KMS-11 (cell line): ENCODE results near the gene CPNE2.
"Not testable (repeated sequence)": the region's sequence is repeated elsewhere in the genome, so short reads cannot be mapped to it uniquely, and the experiment has no call there.

Experiments
- H2AFZ ChIP-seq: fragments of 200-600 bp; sonication (generic); 2 replicates; pipeline ENCODE4 v1.6.1; 2016; ENCODE audit warnings: antibody characterized with exemption, mixed run types, low read depth
- H3K27ac ChIP-seq: fragments of 200-600 bp; sonication (generic); 2 replicates; pipeline ENCODE4 v1.6.1; 2016; ENCODE audit warnings: mild to moderate bottlenecking, mixed run types
- H3K27me3 ChIP-seq: fragments of 200-600 bp; sonication (generic); 2 replicates; pipeline ENCODE4 v1.6.1; 2017; ENCODE audit warnings: mild to moderate bottlenecking, low read depth, mixed run types, moderate library complexity; ENCODE audit not compliant: insufficient read depth
- H3K36me3 ChIP-seq: fragments of 200-600 bp; sonication (generic); 2 replicates; pipeline ENCODE4 v1.6.1; 2017; ENCODE audit warnings: mild to moderate bottlenecking, mixed run types; ENCODE audit not compliant: insufficient read depth
- H3K4me1 ChIP-seq: fragments of 200-600 bp; sonication (generic); 2 replicates; pipeline ENCODE4 v1.6.1; 2016; ENCODE audit warnings: mild to moderate bottlenecking, low read depth, mixed run types; ENCODE audit not compliant: poor library complexity, severe bottlenecking
- H3K4me2 ChIP-seq: fragments of 200-600 bp; sonication (generic); 2 replicates; pipeline ENCODE4 v1.7.0; 2016; ENCODE audit warnings: mild to moderate bottlenecking, mixed run types
- H3K4me3 ChIP-seq: fragments of 200-600 bp; sonication (generic); IDR thresholded peaks from 2 replicates; pipeline ENCODE4 v1.6.1; 2017; ENCODE audit warnings: low read depth, low read length, mixed read lengths; ENCODE audit not compliant: insufficient read depth
- H3K79me2 ChIP-seq: fragments of 200-600 bp; sonication (generic); 2 replicates; pipeline ENCODE4 v1.6.1; 2016; ENCODE audit warnings: low read depth, mixed run types; ENCODE audit not compliant: insufficient read depth
- H3K9ac ChIP-seq: fragments of 200-600 bp; sonication (generic); 2 replicates; pipeline ENCODE4 v1.6.1; 2016; ENCODE audit warnings: mild to moderate bottlenecking, mixed run types
- H4K20me1 ChIP-seq: fragments of 200-600 bp; sonication (generic); 2 replicates; pipeline ENCODE4 v1.6.1; 2016; ENCODE audit warnings: mild to moderate bottlenecking, mixed run types; ENCODE audit not compliant: insufficient read depth
- TF ChIP-seq, protein P1 (sequence below): fragments of 200-600 bp; sonication (generic); conservative IDR thresholded peaks from 2 replicates; pipeline ENCODE4 v1.6.1; 2017; ENCODE audit warnings: low read depth, mild to moderate bottlenecking, antibody characterized with exemption, low read length, moderate library complexity, mixed read lengths

Gene CPNE2

DNA sequence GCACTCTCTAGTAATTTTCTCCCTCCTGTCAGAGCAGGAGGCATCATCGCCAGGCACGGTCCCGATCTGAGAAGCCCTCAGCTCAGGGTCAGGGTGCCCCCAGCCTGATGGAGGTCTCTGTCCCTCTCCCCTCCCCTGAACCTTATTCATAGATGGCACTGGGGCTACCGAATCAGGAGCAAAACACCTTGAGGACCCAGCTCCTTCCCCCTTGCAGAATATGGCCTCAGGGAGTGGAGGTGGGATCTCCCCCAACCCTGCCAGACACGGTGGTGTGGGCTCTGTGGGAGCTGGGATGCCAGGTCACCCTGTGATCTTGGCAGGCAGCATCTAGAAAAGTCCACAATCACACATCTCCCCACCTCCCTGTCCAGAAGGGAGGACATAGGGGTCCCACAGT is 2.5 kb downstream of the CPNE2 start:
- no peaks in the 10 kb centered on the region for H3K36me3 ChIP-seq
- peaks cover 4% of the 10 kb centered on the region for H3K4me1 ChIP-seq
- no peak overlapping the region for H3K4me2 ChIP-seq
- no peaks in the 10 kb centered on the region for H4K20me1 ChIP-seq
- TF ChIP-seq, protein P1, sequence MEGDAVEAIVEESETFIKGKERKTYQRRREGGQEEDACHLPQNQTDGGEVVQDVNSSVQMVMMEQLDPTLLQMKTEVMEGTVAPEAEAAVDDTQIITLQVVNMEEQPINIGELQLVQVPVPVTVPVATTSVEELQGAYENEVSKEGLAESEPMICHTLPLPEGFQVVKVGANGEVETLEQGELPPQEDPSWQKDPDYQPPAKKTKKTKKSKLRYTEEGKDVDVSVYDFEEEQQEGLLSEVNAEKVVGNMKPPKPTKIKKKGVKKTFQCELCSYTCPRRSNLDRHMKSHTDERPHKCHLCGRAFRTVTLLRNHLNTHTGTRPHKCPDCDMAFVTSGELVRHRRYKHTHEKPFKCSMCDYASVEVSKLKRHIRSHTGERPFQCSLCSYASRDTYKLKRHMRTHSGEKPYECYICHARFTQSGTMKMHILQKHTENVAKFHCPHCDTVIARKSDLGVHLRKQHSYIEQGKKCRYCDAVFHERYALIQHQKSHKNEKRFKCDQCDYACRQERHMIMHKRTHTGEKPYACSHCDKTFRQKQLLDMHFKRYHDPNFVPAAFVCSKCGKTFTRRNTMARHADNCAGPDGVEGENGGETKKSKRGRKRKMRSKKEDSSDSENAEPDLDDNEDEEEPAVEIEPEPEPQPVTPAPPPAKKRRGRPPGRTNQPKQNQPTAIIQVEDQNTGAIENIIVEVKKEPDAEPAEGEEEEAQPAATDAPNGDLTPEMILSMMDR: no peak
- H3K79me2 ChIP-seq: no peaks in the 10 kb centered on the region
- no peak overlapping the region for H3K9ac ChIP-seq
- H3K27me3 ChIP-seq: 0 out of 2 replicates have a peak, but pooled peaks cover 3% of the 10 kb centered on the region
- no peak overlapping the region for H3K27ac ChIP-seq
- H2AFZ ChIP-seq: no peak overlapping the region
- H3K4me3 ChIP-seq: no peak overlapping the region

DNA sequence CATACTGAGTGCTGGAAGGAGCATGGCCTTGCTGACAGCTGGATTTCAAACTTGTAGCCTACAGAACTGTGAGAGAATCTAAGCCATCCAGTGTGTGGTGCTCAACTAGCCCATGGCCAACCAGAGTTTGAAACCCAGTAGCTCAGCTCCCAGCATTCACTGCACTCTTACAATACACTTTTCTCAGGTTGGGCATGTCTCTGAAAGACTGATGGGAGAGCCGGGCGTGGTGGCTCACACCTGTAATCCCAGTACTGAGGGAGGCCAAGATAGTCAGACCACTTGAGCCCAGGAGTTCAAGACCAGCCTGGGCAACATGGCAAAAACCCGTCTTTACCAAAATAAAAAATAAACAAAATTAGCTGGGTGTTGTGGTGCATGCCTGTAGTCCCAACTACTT is 3.8 kb downstream of the CPNE2 start:
- Histone ChIP-seq H3K4me2 (no peak overlapping the region), H3K4me1 (peaks cover 4% of the 10 kb centered on the region), H3K27ac (no peak overlapping the region)

DNA sequence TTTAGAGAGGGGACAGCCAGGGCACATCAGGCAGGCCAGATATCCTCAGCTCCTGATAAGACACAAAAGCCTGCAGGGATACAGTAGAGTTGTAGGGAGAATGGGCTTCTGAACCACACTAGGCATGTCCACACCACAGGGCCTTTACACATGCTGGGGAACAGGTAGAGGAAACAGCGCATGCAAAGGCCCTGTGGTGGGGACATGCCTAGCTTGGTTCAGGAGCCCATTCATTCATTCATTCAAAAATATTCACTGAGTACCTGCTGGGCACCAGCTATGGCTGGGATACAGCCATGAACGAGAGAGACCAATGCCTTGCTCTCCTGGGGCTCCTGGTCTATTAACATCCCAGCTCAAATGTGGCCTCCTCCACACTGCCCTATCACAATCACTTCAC is 4.4 kb downstream of the CPNE2 start:
- Histone ChIP-seq H3K4me1 (peaks cover 1% of the 10 kb centered on the region), H3K79me2 (no peaks in the 10 kb centered on the region), H3K27ac (no peak overlapping the region), H4K20me1 (no peaks in the 10 kb centered on the region), H3K9ac (no peak overlapping the region), H3K4me2 (no peak overlapping the region), H2AFZ (no peak overlapping the region), H3K27me3 (no peaks in the 10 kb centered on the region), H3K36me3 (no peaks in the 10 kb centered on the region), H3K4me3 (no peak overlapping the region)
- TF ChIP-seq, protein P1: no peak

More for the DNA sequence above, 3.8 kb downstream of the CPNE2 start:
- H3K27me3 ChIP-seq: no peaks in the 10 kb centered on the region
- H3K36me3 ChIP-seq: no peaks in the 10 kb centered on the region
- H2AFZ ChIP-seq: no peak overlapping the region
- H3K9ac ChIP-seq: no peak overlapping the region
- H4K20me1 ChIP-seq: no peaks in the 10 kb centered on the region
- no peak overlapping the region for H3K4me3 ChIP-seq
- TF ChIP-seq, protein P1: no peak
- H3K79me2 ChIP-seq: no peaks in the 10 kb centered on the region

DNA sequence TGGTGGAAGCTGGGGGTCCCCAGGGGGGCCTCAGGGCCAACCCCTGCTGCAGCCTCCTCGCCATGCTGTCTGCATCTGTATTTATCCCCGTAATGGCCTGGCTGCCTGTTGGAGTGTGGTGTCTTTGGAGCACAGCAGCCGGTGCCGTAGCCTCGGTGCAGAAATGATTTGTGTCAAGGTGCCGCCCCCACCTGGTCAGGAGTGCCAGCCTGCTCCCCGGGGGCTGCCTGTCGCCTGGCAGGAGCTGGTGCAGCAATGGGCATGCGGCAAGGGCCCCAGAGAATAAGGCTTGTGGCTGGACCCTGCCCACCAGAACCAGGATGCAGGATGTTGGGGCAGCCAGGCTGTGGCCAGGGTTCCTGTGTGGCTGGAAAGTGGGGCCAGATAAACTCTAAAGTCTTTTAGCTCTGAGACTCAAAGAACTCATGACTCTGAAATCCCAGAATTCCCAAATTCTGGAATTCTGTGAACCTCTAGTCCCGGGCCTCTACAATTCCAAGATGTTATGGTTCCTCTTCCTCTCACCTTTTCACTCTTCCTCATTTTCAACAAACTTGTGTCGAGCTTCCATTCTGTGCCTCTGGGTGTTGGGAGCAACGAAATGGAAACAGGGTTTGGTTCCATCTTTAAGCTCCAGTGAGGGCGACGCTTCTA is 5.9 kb downstream of the CPNE2 start:
- Histone ChIP-seq H3K27ac (no peak overlapping the region), H2AFZ (no peak overlapping the region), H3K36me3 (no peaks in the 10 kb centered on the region), H3K4me3 (no peak overlapping the region), H3K4me2 (no peak overlapping the region), H3K9ac (no peak overlapping the region), H4K20me1 (no peaks in the 10 kb centered on the region), H3K27me3 (no peaks in the 10 kb centered on the region), H3K4me1 (no peaks in the 10 kb centered on the region), H3K79me2 (no peaks in the 10 kb centered on the region)
- TF ChIP-seq, protein P1: no peak

DNA sequence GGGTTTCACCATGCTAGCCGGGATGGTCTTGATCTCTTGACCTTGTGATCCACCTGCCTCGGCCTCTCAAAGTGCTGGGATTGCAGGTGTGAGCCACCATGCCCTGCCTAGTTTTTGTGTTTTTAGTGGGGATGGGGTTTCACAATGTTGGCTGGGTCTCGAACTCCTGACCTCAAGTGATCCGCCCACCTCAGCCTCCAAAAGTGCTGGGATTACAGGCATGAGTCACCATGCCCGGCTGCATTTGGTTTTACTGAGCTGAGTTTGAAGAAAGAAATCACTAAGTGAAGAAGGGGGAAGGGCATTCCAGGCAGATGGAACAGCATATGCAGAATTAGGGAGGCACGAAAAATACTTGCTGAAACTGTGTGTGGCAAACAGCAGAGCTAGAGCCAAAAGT is 7.6 kb downstream of the CPNE2 start:
- not testable (repeated sequence) for H3K4me2 ChIP-seq, H3K4me1 ChIP-seq, H3K9ac ChIP-seq, H3K4me3 ChIP-seq, H2AFZ ChIP-seq, H3K27me3 ChIP-seq, H3K79me2 ChIP-seq, H3K27ac ChIP-seq, H3K36me3 ChIP-seq, H4K20me1 ChIP-seq
